ENCODE data around the gene IRF3.

Gene IRF3

GRCh38 chr19:49692147-49692506 is 26.5 kb upstream of the IRF3 start:
- TF ChIP-seq CTCF (IDR thresholded peaks at IDR 0.05; ENCODE audit: low read depth, low read length, missing control alignments) = no peak
- in situ Hi-C loops (cut with HindIII; ENCODE audit: low pct_ligation_motif_present, low sequenced_read_pairs) = no loop called here
- no peaks in the 10 kb centered on the region for H3K27me3 ChIP-seq (replicated peaks)
- H3K4me3 ChIP-seq (ENCODE audit: low read depth, low read length) = peak overlapping the region; percentile 52
- H3K36me3 ChIP-seq (replicated peaks) = no peaks in the 10 kb centered on the region
- DNase-seq = no peak
- no peak overlapping the region for H3K27ac ChIP-seq

- H3K4me3 ChIP-seq (ENCODE audit: low read depth, low read length) = peak overlapping the region; percentile 52
- no peak for TF ChIP-seq CTCF (IDR thresholded peaks at IDR 0.05; ENCODE audit: low read depth, low read length, missing control alignments)
- peak; percentile 61 for DNase-seq
- in situ Hi-C loops (cut with HindIII; ENCODE audit: low pct_ligation_motif_present, low sequenced_read_pairs) = no loop called here
- no peaks in the 10 kb centered on the region for H3K36me3 ChIP-seq (replicated peaks)
- H3K27ac ChIP-seq = no peak overlapping the region
- H3K27me3 ChIP-seq (replicated peaks) = no peaks in the 10 kb centered on the region
These were observed 25.8 kb upstream of the IRF3 start for GRCh38 chr19:49691243-49692146.

- peaks cover 5% of the 10 kb centered on the region for H3K36me3 ChIP-seq (replicated peaks)
- in situ Hi-C loops (cut with HindIII; ENCODE audit: low pct_ligation_motif_present, low sequenced_read_pairs) = no loop called here
- TF ChIP-seq CTCF (IDR thresholded peaks at IDR 0.05; ENCODE audit: low read depth, low read length, missing control alignments) = no peak
- peak within 1 kb of the TSS; percentile 52 for H3K4me3 ChIP-seq (ENCODE audit: low read depth, low read length)
- DNase-seq = peak; percentile 70
- no peak within 1 kb of the TSS for H3K27ac ChIP-seq
- H3K27me3 ChIP-seq (replicated peaks) = no peaks in the 10 kb centered on the region
These were observed 25.1 kb upstream of the IRF3 start, which contains the start of gene CPT1C for GRCh38 chr19:49690656-49691242. CPT1C (plus strand) TSS chr19:49691116; CDS start chr19:49692253, 1,137 bp downstream.

GRCh38 chr19:49690079-49690655 is 24.5 kb upstream of the IRF3 start:
- Histone ChIP-seq H3K36me3 (replicated peaks) (peaks cover 9% of the 10 kb centered on the region), H3K4me3 (ENCODE audit: low read depth, low read length) (peak overlapping the region; percentile 52), H3K27ac (no peak overlapping the region), H3K27me3 (replicated peaks) (no peaks in the 10 kb centered on the region)
- no peak for TF ChIP-seq CTCF (IDR thresholded peaks at IDR 0.05; ENCODE audit: low read depth, low read length, missing control alignments)
- in situ Hi-C loops (cut with HindIII; ENCODE audit: low pct_ligation_motif_present, low sequenced_read_pairs) = no loop called here
- DNase-seq = no peak

- no peak within 1 kb of the TSS for H3K27ac ChIP-seq
- peak; percentile 79 for TF ChIP-seq CTCF (IDR thresholded peaks at IDR 0.05; ENCODE audit: low read depth, low read length, missing control alignments)
- in situ Hi-C loops (cut with HindIII; ENCODE audit: low pct_ligation_motif_present, low sequenced_read_pairs) = no loop called here
These were observed 23.7 kb upstream of the IRF3 start, which contains the start of gene ADM5 for GRCh38 chr19:49689133-49690078. ADM5 (plus strand) TSS chr19:49689594; CDS start chr19:49689838, 244 bp downstream.

More at GRCh38 chr19:49689133-49690078, 23.7 kb upstream of the IRF3 start, which contains the start of gene ADM5:
- Histone ChIP-seq H3K4me3 (ENCODE audit: low read depth, low read length) (peak within 1 kb of the TSS; percentile 52), H3K27me3 (replicated peaks) (no peaks in the 10 kb centered on the region), H3K36me3 (replicated peaks) (peaks cover 17% of the 10 kb centered on the region)
- DNase-seq = no peak
